Measurements from ENCODE around the gene TNFSF4.
"Not testable (repeated sequence)": the region's sequence is repeated elsewhere in the genome, so short reads cannot be mapped to it uniquely, and the experiment has no call there.

TNFSF4 gene

GRCh38 chr1:173161510-173162221, 45.5 kb downstream of the TNFSF4 start:
- no peak for DNase-seq

GRCh38 chr1:173153964-173154363, 53.2 kb downstream of the TNFSF4 start:
- DNase-seq = not testable (repeated sequence)

GRCh38 chr1:173153503-173153902, 53.6 kb downstream of the TNFSF4 start:
- no peak for DNase-seq

GRCh38 chr1:173152598-173152997, 54.5 kb downstream of the TNFSF4 start:
- DNase-seq = no peak

- DNase-seq = no peak
Observed at GRCh38 chr1:173150795-173151194, 56.3 kb downstream of the TNFSF4 start.

- DNase-seq = no peak
Observed at GRCh38 chr1:173149887-173150286, 57.2 kb downstream of the TNFSF4 start.

- no peak for DNase-seq
Observed at GRCh38 chr1:173148971-173149370, 58.2 kb downstream of the TNFSF4 start.

GRCh38 chr1:173148545-173148944, 58.6 kb downstream of the TNFSF4 start:
- DNase-seq = no peak

GRCh38 chr1:173140733-173141132, 66.4 kb downstream of the TNFSF4 start:
- DNase-seq = no peak

- DNase-seq = no peak
Observed at GRCh38 chr1:173139706-173140105, 67.4 kb downstream of the TNFSF4 start.

GRCh38 chr1:173137107-173137706, 69.9 kb downstream of the TNFSF4 start:
- no peak for DNase-seq

- DNase-seq = peak in 1 of 2 experiments; percentile 69
Observed at GRCh38 chr1:173134800-173135199, 72.3 kb downstream of the TNFSF4 start.

GRCh38 chr1:173134029-173134428, 73.1 kb downstream of the TNFSF4 start:
- DNase-seq = peak; percentile 97 to 99

All from NCI-H526 (cell line).